Muscle of back (tissue), 13 donors: ENCODE data around the gene TCF12. TPM values are rescaled to one million over a fixed set of nuclear protein-coding genes. Genes with fewer than 3 reads are reported as not detected.

Experiments used
- DNase-seq, 3 donors: peaks; one replicate each; pipeline versions ENCODE4 v3.0.0 to v3.0.0-alpha.2; 2013
- long read RNA-seq, 9 donors: transcript quantifications; one replicate each; lab custom pipeline, GENCODE V29; 2026
- polyA plus RNA-seq, 10 donors: library from polyadenylated mRNA; unstranded; fragments of 120-200 nt; gene quantifications; one replicate each; pipeline ENCODE4 v1.2.1, GENCODE V29; 2013; ENCODE audit not compliant: insufficient read length in 10 of 10

TCF12 gene
- polyA plus RNA-seq, result 100 to 1,000 TPM in 9 of 10 donors, 10 to 100 TPM in 1; 90.4 to 162 (median 125) TPM
- long read RNA-seq, donor 1, full-length matches to known transcripts, result 11 of 38 reads
- long read RNA-seq, donor 1, partial matches to known transcripts, result 27 of 38 reads
- long read RNA-seq, donor 1, other reads (novel, unspliced or antisense), result 0 of 38 reads
- long read RNA-seq, donor 2, full-length matches to known transcripts, result 11 of 16 reads
- long read RNA-seq, donor 2, partial matches to known transcripts, result 5 of 16 reads
- long read RNA-seq, donor 2, other reads (novel, unspliced or antisense), result 0 of 16 reads
- long read RNA-seq, donor 3, result 0 reads
- long read RNA-seq, donor 4, full-length matches to known transcripts, result 7 of 7 reads
- long read RNA-seq, donor 4, partial matches to known transcripts, result 0 of 7 reads
- long read RNA-seq, donor 4, other reads (novel, unspliced or antisense), result 0 of 7 reads
- long read RNA-seq, donor 5, full-length matches to known transcripts, result 8 of 23 reads
- long read RNA-seq, donor 5, partial matches to known transcripts, result 15 of 23 reads
- long read RNA-seq, donor 5, other reads (novel, unspliced or antisense), result 0 of 23 reads
- long read RNA-seq, donor 6, full-length matches to known transcripts, result 15 of 26 reads
- long read RNA-seq, donor 6, partial matches to known transcripts, result 11 of 26 reads
- long read RNA-seq, donor 6, other reads (novel, unspliced or antisense), result 0 of 26 reads
- long read RNA-seq, donor 7, partial matches to known transcripts, result 0 of 6 reads
- long read RNA-seq, donor 7, other reads (novel, unspliced or antisense), result 0 of 6 reads
- long read RNA-seq, donor 8, full-length matches to known transcripts, result 4 of 4 reads
- long read RNA-seq, donor 8, partial matches to known transcripts, result 0 of 4 reads
- long read RNA-seq, donor 8, other reads (novel, unspliced or antisense), result 0 of 4 reads
- long read RNA-seq, donor 9, partial matches to known transcripts, result 0 of 1 reads
- long read RNA-seq, donor 9, other reads (novel, unspliced or antisense), result 0 of 1 reads

DNA sequence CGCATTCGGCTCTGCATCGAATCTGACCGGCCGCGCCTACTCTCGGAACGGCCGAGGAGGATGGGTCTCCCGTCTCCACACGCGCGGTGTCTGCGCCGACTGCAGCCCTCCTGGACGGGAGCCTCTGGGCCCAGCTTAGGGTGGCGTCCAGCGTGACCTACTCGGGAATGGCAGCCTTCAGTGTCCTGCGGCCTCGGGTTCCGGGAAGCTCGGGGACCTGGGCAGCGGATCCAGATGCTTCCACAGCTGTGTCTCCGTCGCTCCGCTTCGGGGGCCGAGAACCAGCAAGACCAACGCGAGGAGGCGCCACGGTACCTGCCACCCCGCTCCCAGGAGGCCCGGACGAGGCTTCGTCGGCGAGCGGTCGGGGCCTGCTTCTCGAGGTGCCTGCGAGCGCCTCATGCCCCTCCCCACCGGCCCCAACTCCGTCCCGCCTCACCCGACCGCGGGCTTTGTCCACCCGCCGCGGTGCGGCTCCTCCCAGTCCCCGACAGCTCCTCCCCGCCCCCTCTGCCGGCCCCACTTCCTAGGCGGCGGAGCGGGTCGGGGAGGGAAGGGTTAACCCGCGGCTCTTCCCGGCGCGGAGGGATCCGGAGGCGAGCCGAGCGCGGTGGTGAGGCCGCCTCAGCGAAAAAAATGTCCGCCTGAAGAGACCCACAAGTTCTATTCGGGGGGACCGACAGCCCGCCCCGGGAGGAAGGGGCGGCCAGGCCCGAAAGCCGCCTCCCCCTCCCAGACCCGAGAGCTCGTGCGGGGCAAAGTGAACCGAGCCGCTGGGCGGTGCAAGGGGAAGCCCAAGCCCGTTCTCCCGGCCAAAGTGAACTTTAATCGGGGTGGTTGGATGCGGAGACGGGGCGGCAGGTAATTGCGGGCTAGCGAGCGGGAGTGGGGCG is at the start of gene TCF12:
Gene TCF12, plus strand, starts transcription at position 599 of the 893 bp plus-strand sequence. CDS start 1,270 bp downstream, outside the sequence.
- peak; percentile 98 to 99 (median 98) for DNase-seq

- peak in 1 of 3 donors; percentile 30 for DNase-seq
Measured at GRCh38 chr15:56869573-56869972, 48.9 kb upstream of the TCF12 start.

DNA sequence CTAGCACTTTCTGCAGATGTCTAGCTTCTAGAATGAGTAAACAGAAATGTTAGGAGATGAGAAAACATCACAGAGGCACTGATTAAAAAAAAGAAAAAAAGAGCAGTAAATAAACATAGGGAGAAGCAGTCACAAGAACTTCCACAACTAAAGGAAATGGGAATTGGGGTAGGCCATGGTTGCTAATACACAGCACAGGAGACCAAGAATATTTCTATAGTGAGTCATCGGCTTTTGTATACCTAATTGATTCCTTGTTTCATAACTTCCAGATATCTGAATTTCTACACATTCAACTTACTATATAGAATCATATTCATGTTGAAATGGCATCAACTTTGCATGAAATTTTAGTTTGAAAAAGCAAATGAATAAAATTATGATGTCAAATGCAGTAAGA is 47.3 kb upstream of the TCF12 start:
- DNase-seq, result peak in 2 of 3 donors; percentile 32 to 59

DNA sequence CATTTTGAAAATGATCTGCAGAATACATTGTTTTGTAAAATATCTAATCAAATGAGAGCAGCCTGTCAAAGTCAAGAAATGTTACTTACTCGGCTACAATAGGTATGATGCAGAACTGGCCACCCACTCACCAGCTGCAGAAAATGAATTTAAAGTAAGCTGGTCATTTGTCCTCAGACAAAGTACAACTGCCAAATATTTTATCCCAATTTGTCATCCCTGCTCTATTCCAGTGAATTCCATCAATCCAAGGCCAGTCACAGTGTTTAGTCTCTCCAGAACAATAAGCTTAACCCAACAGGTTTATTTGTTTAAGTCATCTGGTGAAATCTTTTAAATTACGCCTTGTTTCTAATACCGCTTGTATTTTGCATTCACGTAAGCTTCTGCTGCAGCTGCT is 46.6 kb upstream of the TCF12 start:
- DNase-seq, result peak in 1 of 3 donors; percentile 29

GRCh38 chr15:56877255-56877970 is 41.0 kb upstream of the TCF12 start:
- no peak for DNase-seq

GRCh38 chr15:56879502-56879901 is 38.9 kb upstream of the TCF12 start:
- DNase-seq, result no peak

GRCh38 chr15:56883088-56883487 is 35.4 kb upstream of the TCF12 start:
- no peak for DNase-seq

DNA sequence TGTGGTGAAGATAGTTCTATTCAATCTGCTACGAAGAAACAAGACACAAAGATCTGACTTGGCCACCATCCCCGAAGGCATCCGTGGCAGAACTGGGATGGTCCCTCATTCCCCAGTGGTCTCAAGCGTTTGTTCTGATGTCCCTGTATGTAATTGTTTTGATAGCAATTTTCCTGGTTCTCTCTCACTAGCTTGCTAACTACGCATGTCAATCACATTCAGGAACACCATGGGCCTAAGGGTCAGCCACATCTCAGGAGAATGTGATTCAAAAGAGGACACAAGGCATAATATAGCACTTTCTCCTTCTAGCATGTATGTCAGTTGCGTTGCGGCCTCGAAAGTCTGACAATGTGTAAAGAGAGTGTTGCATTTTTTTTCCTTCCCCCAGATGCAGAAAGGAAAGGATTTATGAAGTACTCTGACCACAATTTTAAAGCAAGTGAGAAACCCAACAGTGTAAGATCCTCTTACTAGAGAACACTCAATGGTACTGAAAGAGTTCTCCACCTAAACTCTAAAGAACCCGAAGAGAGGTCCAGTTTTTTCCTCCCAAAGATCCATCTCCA is 32.0 kb upstream of the TCF12 start:
- no peak for DNase-seq

DNA sequence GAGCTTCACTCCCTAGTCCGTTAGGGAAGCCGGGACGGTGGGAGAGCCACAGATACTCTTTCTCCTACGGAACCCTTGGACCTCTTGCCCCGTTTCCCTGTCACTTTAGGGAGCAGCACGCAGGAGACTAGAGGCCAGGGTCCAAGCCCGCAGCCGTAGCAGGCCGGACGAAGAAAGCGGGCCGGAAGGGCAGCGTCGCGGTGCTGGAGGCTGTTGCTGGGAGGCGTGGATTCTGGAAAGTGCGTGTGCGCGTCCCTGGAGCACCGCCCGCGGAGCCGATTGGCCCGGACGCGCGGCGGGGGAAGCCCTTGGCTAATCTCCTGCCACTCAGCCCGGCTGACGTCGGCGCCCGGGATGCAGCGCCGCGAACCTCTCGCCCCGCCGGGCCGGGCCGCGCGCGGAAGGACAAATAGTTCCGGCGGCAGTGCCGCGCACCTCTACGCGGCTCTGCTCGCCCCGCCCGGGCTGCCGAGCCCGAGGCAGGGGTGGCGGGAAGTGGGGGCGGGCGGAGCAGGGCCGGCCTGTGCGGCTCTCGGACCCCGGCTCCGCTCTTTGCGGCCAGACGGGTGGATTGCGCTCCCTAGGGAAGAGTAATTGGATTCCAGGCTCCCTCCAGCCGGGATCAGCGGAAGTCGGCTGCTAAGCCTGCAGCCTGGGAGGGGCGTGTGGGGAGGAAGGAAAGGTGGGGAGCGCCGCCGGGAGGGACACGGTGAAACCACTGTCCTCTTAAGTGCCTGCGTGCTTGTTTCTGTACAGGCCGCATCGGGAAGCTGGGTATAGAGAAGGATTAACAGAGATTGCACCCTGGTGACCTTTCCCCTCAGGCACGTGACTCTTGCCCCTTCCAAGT is 31.3 kb upstream of the TCF12 start:
- peak; percentile 96 to 99 (median 96) for DNase-seq

DNA sequence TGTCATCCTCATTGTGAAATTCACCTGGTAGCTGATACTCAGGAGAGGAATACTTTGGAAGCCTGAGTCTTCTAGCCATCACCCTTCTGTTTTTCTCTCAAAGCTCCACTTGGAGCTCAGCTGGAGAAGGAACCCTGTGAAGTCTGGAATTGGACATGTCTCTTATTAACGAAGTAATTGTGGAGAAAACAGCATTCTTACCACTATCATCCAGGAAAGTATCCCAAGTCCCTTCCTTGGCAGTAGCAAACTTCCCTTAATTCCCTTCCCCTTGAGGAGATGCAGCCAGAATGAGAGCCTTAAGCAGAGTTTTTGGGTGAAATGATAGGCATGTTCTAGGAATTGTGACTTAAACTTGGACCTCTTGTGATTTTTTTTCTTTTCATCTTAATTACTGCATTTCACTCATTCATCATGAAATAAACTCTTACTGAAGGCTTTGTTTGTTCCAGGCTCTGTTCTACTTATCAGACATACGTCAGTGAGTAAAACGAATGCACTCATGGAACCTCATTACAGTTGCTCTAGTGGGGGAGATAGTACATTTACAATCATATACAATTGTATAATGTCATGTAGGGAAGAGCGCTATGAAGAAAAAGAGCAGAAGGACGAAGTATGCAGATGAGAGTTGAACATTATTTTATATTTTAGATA is 30.5 kb upstream of the TCF12 start:
- DNase-seq, result no peak

DNA sequence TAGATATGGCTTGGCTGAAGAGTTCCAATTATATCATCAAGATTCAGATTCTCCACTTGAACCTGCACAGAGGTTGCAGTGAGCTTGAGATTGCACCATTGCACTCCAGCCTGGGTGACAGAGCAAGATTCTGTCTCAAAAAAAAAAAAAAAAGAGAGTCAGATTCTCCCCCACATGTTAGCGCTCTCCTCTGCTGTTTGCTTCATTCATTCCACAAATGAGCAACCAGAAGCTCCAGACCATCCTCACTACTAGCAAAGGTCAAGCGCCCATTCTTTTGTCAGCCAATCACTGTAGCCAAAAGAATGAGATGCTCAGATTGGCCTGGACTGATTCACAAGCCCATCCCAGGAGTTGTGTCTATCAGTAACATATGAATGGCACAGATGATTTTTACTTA is 28.4 kb upstream of the TCF12 start:
- no peak for DNase-seq

- no peak for DNase-seq
Measured at GRCh38 chr15:56891852-56892440, 26.5 kb upstream of the TCF12 start.

DNA sequence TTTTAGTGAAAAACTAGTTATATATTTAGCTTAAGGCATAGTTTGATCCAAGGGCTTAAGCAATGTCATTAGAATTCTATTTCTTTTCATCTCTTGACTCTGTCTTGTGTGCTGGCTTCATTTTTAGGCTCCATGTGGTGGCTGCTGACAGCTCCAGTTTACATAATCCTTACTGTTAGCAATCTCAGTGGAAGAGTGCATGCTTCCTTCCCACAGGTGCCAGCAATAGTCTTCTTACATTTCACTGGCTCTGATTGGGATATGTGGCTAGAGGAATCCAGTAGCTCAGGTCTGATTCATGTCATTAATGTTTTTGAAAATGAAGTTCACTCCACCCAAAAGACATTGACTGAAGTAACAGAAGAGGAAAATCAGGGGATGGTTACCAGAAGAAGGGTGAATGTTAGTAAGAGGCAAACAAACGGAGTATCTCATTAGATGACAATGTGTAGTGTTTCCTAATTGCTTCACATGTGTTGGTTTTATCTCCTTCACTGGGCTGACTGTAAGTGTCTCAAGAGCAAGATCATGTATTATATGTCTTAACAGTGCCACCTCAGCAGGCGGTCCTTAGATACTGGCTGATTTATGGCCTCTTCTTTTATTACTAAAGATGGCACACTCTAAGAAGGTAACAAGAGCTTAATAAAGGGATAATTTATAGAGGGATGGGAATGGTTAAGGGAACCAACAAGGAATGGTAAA is 25.6 kb upstream of the TCF12 start:
- no peak for DNase-seq

- no peak for DNase-seq
Measured at GRCh38 chr15:56893364-56893678, 25.1 kb upstream of the TCF12 start.

DNA sequence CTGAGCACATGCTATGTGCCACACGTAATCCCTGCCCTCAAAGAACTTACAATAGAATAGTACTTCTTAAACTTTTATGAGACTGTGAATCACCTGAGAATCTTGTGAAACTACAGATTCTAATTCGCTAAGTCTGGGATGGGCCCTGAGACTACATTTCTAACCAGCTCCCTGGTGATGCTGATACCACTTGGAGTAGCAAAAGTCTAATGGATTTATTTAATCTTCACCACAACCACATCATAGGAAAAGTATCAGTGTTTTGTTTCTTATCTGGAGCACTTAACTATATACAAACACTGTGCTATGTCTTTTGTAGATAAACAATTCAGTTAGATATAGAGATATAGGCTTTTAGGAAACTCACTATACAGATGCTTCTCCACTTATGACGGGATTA is 23.8 kb upstream of the TCF12 start:
- DNase-seq, result no peak

- DNase-seq, result no peak
Measured at GRCh38 chr15:56901931-56902330, 16.5 kb upstream of the TCF12 start.

DNA sequence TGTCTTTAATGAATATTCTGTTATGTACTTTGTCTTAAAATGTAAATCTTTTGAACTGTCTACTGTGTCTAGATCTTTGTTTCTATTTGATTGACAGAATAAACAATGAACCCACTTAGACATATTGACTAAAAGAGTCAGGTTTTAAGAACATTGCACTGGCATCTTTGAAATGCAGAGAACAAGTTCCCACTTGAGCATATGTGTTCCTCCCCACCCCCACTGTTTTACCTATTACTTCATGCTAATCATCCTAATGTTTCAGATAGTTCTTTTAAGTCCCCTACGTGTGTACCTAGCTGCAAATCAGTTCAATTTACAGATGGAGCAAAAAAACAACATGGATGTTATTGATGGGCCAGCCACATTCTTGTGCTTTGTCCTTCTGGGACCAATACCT is 11.7 kb upstream of the TCF12 start:
- no peak for DNase-seq

DNA sequence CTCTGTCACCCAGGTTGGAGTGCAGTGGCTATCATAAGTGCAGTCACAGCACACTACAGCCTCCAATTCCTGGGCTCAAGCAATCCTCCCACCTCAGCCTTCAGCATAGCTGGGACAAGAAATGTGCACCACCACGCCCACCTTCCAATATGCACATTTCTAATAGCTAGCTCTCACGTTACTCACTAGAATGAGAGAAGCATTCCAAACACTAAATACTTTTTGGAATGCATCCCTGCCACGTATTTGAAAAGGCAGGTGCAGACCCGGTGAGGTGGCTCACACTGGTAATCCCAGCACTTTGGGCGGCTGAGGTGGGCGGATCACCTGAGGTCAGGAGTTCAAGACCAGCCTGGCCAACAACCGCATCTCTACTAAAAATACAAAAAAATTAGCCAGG is 7.6 kb upstream of the TCF12 start:
- no peak for DNase-seq
